Colon (tissue), 2 donors: ENCODE data around the gene NFATC3.

Experiments
- FAIRE-seq: peaks from 2 replicates; lab custom pipeline; 2012; peaks lifted over from hg19 to GRCh38; lab: Jason Lieb, UNC
- donor health status: control.
- donor health status: control.

Gene NFATC3

GRCh38 chr16:68250951-68251350 lies 165.8 kb downstream of the NFATC3 start:
- no peak for FAIRE-seq

- FAIRE-seq, result no peak
Measured at GRCh38 chr16:68251832-68252231, 166.7 kb downstream of the NFATC3 start.

- FAIRE-seq, result no peak
Measured at GRCh38 chr16:68252383-68252782, 167.2 kb downstream of the NFATC3 start.

- FAIRE-seq, result no peak
Measured at GRCh38 chr16:68253721-68254120, 168.6 kb downstream of the NFATC3 start.

GRCh38 chr16:68255712-68256111 lies 170.5 kb downstream of the NFATC3 start:
- FAIRE-seq, result no peak

GRCh38 chr16:68257251-68257905 lies 172.2 kb downstream of the NFATC3 start:
- no peak for FAIRE-seq

- FAIRE-seq, result no peak
Measured at GRCh38 chr16:68257906-68258800, 173.0 kb downstream of the NFATC3 start.

- no peak for FAIRE-seq
Measured at GRCh38 chr16:68259007-68259825, 174.0 kb downstream of the NFATC3 start.

- FAIRE-seq, result no peak
Measured at GRCh38 chr16:68263559-68264127, 178.5 kb downstream of the NFATC3 start.

- FAIRE-seq, result no peak
Measured at GRCh38 chr16:68264128-68265077, 179.2 kb downstream of the NFATC3 start, which contains the start of gene SLC7A6. Gene SLC7A6, plus strand, starts transcription at chr16:68264526. Its CDS starts 10,201 bp downstream, at chr16:68274727.

- FAIRE-seq, result no peak
Measured at GRCh38 chr16:68265078-68265920, 180.1 kb downstream of the NFATC3 start.

- no peak for FAIRE-seq
Measured at GRCh38 chr16:68267612-68268405, 182.6 kb downstream of the NFATC3 start.

- FAIRE-seq, result no peak
Measured at GRCh38 chr16:68269793-68270192, 184.6 kb downstream of the NFATC3 start.

GRCh38 chr16:68270353-68270752 lies 185.2 kb downstream of the NFATC3 start:
- FAIRE-seq, result no peak

- FAIRE-seq, result no peak
Measured at GRCh38 chr16:68272507-68273209, 187.5 kb downstream of the NFATC3 start.

GRCh38 chr16:68273459-68273858 lies 188.3 kb downstream of the NFATC3 start:
- no peak for FAIRE-seq

GRCh38 chr16:68273896-68274295 lies 188.7 kb downstream of the NFATC3 start:
- FAIRE-seq, result no peak

GRCh38 chr16:68274441-68274840 lies 189.3 kb downstream of the NFATC3 start:
- FAIRE-seq, result no peak
